ENCODE measurements around the gene LYAR.

The LYAR gene

DNA sequence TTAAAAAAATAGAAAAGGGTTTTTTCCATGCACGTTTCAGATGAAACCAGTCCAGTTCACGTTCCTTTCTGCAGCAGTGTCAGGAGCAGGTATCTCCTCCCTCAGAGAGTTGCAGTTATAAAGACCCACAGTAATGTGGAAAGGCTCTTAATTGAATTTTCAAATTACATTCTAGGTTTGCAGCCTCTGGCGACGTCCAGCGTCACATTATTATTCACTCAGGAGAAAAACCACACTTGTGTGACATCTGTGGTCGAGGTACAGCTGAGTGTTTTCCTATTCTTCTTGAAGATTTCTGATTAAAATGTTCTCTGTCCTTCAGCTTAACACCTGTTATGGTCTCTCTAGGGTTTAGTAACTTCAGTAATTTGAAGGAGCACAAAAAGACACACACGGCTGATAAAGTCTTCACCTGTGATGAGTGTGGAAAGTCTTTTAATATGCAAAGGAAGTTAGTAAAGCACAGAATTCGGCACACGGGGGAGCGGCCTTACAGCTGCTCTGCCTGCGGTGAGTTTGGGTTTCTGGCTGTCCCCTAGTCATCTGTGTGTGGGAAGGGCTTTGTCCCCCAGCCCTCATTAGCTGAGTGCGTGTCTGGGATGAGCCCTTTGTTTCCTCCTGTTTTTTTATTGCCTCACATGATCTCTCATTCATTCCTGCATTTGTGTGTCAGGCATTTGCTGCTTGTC lies 25.7 kb upstream of the LYAR start:
- no peak for DNase-seq

DNA sequence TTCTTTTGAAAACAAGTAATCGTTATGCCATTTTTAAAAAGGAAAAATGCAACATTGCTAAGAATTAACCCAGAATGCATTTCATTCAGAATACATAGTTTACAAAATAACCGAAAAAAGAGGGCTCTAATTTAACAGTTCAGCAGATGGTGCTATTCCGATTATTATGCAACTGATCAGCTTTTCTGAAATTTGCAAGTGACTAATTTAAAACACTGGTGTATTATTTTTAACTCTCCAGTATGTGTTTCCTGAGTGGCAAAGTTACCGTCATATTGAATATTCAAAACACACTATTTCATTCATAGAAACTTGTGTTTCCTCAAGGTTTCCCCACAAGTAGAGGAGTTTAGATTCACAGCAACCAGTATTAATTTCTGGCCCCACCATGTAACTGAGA lies 21.2 kb upstream of the LYAR start:
- no peak for DNase-seq

DNA sequence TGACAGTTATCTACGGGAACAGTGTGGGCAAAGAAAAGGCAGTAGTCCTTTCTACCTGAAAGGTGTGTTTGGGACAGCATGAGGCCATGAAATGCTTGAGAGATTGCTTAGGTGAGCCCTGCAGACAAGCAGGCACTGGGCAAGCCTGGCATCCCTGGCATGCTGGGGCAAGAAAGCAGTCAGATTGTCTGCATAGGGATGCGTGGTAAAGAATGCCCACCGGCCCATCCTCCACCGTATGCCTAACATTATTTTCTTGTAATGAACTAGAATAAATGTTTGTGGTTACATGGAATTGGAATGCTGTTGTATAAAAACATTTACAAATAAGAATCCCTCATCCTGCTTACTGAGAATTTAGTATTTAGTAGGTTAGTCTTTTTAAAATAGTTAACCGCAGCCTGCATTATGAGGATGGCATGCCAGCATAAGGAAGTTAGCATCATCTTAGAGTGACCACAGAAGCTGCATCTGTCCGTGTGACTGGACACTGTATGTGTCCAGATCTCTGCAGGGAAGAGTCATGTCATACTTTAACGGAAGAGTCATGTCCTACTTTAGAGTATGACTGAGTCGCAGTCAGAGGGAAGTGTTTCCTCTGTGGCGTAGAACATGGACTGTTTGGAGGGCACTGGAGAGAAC lies 19.0 kb upstream of the LYAR start:
- DNase-seq = no peak

DNA sequence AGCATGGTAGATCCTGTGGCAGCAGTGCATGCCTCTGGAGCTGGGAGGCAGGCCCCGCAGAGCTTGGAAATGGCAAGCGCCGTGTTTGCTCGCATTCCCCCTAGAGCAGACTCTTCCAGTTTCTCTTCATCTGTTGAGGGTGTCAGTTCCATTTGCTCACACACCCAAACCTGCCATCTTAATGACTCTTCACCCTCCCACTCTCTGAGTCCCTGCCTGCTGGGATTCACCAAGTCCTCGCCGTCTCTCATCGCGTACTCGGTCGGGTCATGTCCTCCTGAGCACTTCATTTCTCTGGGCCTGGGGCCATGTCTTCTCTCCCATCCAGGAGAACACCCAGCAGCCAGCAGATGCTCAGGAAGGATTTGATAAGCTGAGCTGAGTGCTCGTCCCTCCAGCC lies 17.0 kb upstream of the LYAR start:
- no peak for DNase-seq

DNA sequence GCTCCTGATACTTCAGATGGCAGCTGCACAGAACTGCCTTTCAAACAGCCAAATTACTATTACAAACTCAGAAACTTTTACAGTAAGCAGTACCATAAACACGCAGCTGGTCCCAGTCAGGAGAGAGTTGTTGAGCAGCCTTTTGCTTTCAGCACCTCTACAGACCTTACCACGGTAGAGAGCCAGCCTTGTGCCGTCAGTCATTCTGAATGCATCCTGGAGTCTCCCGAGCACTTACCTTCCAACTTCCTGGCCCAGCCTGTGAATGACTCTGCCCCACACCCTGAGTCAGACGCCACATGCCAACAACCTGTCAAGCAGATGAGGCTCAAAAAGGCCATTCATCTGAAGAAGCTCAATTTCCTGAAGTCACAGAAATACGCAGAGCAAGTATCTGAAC lies 12.5 kb upstream of the LYAR start:
- no peak for DNase-seq

DNA sequence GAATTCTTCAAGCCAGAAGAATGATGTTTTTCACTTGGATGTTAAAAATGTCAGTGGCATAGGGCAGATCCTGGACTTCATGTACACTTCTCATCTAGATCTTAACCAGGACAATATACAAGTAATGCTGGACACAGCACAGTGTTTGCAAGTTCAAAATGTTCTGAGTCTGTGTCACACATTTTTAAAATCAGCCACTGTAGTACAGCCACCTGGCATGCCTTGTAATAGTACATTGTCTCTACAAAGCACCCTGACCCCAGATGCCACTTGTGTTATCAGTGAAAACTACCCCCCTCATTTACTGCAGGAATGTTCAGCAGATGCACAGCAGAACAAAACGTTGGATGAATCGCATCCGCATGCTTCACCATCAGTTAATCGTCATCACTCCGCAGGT lies 12.0 kb upstream of the LYAR start:
- no peak for DNase-seq

DNA sequence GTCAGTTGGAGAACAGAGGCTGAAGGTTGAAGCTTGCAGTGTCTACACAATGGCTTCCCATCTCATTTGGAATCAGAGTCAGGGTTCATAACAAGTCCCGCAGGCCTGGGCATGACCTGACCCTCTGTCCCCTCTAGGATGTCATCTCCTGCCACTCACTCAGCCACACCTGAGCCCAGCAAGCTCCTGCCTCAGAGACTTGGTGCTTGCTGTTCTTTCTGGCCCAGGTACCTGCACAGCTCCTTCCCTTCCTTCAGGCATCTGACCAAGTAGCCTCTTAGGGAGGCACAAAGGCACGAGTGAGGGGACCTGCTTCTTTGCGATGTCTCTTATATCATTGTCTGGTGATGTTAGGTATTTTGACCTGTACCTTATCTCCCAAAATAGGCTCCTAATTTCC lies 9.1 kb upstream of the LYAR start:
- no peak for DNase-seq

DNA sequence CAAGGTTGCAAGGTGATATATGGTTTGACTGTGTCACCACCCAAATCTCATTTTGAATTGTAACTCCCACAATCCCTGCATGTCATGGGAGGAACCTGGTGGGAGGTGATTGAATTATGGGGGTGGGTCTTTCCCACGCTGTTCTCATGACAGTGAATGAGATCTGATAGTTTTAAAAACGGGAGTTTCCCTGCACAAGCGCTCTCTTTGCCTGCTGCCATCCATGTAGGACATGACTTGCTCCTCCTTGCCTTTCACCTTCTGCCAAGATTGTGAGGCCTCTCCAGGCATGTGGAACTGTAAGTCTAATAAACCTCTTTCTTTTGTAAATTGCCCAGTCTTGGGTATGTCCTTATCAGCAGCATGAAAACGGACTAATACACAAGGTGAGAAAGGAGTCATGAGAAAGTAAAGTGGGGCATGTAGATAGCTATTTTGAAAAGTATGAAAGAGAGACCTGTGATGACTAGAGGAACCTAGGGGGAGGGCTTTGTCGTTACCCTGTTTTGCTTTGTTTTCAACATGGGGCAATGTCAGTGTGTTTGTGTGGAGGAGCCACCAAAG lies 6.4 kb upstream of the LYAR start:
- no peak for DNase-seq

DNA sequence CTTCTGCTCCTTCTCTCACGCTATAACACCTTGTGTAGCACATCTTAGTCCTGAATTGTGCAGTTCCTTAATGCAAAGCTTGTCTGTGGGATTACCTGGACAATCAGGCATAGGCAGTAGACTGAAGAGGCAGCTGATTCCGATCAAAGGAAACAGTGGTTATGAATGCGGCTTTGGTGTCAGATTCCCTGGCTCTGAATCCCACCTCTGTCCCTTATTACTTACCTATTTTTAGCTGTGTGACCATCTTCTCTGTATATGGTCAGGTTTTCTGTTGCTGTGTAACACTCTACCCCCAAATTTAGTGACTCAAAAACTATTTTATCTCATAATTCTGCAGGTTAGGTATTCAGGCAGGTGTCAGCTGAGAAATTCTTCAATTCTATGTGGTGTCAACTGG lies 3.3 kb upstream of the LYAR start:
- no peak for DNase-seq

DNA sequence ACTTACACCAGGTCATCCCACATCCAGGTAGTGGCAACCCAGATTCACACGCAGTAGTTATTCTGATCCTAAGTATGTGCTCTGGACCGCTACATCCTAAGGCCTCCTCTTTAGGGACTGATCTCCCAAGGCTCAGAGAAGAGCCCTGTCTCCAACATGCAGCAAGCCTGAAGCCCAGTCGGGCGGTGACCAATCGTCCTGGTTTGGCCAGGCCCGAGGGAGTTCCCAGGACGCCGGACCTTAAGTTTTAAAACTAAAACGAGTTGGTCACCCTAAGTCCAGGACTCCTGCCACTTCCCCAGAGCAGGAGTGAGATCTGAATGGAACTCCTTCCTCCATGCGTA lies 385 bp downstream of the LYAR start:
- no peak for DNase-seq

DNA sequence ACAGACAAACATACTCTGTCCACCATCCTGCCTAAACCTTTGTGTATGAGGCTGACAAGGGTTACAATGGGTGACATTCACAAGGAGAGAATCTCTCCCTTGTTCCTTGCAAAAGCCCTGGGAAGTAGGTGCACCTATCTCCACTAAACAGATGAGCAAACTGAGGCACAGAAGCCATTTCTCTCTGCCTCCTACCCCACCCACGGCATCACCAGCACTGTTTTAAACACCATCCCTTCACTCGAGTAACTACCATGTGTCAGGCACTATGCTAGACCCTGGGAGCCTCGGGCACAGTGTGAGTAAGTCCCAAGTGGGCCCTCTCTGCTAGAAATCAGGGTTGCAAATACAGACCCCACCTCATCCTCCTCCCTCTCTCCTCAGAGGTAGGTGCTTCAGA lies 899 bp downstream of the LYAR start:
- no peak for DNase-seq

DNA sequence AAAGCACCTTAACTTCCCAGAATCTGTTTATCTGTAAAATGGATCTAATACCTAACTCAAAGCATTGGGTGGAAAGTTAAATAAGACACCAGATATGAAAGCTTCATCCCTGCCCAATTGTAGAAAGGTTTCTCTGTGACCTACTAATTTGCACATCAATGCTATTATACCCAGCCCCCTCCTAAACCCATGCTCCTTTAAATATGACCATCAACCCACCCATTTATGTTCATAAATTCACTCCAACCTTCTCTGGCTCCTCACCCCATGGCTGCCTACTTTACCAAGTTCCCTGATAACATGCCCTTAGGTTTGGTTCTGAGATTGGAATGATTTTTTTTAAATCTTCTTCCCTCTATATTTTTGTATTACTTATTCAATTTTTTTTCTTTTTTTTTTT lies 1.9 kb downstream of the LYAR start:
- DNase-seq = no peak

DNA sequence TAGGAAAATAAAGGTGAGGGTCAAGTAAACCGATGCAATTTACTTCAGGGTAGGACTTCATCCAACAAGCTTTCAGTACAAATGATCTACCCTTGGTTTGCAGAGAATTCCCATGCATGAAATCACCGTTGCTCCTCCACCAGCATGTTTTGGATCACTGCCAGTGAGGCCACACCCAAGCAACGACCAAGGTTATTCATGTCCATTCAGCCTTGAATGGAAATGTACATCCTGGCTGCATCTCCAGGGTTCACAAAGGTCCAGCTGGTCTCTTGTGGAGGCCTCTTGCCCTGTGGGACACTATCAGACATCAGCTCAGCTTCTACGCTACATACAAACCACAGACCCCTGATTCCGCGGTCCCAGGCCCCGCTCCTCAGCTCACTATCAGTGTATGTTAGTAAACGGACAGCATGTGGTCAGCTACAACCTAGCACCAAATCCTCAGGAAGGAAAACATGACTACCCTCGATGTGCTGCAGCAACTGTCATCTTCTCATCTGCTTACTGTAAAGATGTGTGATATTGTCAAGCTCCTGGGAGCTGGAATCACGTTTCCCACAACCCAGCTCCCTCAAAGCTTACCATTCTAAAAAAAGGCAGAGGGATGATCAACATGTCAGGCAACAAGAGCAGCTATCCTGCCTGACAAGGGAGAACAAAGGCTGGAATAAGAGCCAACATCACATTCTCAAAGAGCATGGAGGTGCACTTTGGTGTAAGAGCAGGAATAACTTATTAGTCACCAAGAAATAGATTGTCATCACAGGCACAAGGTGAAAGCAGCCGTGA lies 4.9 kb downstream of the LYAR start:
- no peak for DNase-seq

DNA sequence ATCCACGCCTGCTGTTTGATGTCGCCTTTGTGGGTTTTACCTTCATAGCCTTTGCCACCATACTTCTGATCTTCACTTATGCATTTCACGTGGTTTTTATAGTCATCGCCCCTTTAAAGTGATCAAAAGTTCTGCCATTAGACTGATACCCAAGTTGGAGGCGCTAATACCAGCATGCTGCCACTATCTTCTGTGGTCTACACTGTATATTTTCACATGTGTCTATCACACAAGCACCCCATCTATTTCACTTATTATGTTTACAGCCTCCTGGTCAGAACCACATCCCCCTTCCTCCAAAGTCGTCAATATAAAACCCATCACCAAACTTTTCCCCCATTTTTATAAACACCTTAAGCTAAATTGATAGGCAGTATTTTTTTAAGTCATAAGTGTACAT lies 8.2 kb downstream of the LYAR start:
- DNase-seq = no peak

DNA sequence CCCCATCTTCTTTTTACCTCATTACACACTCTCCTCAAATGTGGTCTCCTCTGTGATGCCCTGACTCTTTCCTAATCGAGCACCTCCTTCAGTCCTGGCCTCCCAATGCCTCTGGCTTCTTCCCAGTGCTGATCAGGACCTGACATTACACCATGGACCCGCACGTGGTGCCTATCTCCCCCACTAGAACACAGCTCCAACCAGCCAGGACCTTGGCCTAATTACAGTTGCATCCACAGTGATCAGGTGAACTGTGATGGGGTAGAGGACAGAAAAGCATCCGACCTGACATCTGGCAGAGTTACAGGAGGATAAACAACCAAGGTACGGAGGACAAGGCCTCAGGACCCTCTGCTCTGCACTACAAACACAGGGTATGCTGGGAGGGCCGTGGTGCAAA lies 12.4 kb downstream of the LYAR start:
- no peak for DNase-seq

DNA sequence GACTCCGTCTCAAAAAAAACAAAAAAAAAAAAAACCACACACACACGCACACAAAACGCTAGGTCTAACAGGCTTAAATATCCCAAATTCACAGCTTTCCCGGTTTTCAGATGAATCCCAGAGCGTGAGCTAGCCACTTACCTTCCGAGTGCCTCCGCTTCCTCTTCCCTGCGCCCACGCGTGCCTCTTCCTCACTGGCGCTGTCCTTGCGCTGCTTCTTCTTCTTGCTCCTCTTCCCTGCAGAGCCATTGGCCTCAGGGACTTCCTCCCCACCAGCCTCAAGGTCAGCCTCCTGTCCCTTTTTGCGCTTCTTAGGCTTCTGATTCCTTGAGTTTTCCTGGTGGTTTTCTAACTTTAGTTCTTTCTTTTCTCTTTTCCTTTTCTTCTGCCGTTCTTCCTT lies 15.7 kb downstream of the LYAR start:
- DNase-seq = no peak

DNA sequence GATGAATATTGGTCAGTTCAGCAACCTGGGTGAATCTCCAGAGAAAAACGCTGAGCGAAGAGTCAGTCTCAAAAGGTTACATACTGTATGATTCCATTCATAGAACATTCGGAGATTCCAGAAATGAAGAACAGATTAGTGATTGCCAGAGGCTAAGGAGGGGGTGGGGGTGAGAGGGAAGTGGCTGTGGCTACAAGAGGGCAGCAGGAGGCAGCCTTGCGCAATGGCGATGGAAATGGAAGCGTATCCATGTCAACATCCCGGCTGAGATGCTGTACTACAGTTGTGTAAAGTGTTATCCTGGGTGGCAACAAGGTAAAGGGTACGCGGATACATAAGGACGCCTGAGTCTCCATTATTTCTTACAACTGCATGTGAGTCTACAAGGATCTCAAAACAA lies 18.0 kb downstream of the LYAR start:
- no peak for DNase-seq

DNA sequence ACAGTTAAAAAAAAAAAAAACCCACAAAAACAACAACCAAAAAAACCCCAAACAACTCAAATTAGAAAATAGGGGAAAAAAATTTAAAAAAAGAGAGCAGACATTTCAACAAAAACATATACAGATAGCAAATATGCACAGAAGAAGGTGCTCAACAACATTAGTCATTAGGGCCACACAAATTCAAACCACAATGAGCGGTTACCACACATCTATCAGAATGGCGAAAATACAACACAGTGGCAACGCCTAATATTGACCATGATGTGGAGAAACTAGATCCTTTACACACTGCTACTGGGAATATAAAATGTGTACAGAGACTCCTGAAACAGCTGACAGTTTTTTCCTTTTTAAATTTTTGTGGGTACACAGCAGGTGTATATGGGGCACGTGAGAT lies 19.4 kb downstream of the LYAR start:
- DNase-seq = no peak

DNA sequence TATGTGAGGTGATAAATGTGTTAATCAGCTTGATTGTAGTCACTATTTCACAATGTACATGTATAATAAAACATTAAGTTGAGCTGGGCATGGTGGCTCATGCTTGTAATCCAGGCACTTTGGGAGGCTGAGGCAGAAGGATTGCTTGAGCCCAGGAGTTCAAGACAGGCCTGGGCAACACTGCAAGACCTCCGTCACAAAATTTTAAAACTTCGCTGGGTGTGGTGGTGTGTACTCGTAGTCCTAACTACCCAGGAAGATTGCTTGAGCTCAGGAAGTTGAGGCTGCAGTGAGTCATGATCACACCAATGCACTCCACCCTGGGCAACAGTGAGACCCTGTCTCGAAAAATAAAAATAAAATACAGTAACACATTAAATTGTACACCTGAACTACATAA lies 20.1 kb downstream of the LYAR start:
- DNase-seq = no peak

DNA sequence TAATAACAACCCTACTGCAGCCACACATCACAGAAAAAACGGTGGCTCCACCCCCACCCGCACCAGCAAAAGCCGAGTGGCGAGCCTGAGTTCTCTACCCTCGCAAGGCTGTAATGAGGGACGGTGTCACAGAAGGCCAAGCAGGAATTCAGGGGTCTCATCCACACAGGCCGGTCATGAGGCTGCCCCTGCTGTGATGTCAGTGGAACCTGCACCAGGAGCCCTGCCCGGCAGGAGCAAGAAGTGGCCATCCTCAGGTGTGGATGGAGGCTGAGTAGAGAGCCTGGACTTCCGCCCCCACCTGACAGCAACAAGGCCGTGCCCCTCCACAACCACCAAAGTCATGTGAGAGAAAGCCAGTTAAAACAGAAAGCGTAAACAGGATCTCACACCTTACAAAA lies 20.6 kb downstream of the LYAR start:
- DNase-seq = no peak

DNA sequence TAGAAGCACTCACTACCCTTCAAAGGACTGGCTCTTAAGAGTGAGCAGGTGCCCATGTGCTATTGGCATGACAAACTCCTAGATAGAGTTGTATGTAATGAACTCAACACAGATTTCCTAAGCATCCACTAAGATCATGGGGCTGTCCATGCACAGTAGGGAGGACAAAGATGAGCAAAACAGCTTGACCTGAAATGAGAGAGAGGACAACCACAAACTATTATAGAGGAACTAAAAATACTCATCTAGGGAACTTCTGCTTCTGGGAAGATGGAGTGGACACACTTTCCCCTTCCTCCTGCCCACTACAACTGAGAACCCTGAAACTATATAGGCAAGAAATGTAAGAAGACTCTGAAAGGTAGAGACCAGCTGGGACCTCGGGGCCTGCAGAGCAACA lies 21.2 kb downstream of the LYAR start:
- DNase-seq = no peak

DNA sequence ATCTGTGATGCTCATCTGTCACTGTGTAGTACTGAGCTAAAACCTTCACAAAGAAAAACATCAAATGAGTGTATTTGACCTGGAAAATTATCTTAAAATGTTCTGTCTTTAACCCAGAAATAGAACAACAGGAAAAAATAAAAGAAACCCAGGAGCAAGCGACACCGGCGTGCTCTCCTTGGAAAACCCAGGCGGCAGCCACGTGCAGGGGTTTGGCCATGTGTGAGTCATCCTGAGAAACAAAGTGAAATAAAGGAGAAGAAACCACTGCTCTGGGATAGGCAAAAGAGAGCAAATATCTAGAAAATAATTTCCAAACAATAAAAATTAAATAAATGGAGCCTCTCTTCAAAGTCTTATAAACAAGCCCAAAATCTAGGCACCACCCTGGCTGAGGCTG lies 22.0 kb downstream of the LYAR start:
- no peak for DNase-seq

DNA sequence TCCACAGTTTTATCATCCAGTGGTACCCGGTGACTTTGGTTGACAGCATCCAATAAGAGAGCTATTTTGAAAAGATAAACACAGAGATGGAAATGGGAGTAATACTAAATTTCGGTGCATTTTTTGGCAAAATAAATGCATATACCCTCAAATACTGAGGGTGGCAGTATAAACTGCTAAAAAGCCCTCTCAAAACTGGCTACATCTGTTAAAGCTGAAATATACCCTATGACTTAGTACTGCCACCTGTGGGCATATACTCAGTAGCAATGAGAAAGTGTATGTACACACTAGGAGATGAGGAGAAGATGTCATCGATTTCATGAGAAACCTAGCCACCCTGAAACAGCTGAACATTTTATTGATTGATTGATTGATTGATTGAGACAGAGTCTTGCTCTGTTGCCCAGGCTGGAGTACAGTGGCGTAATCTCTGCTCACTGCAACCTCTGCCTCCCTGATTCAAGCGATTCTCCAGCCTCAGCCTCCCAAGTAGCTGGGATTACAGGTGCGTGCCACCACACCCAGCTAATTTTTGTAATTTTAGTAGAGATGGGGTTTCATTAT lies 29.7 kb downstream of the LYAR start:
- no peak for DNase-seq
